Measurements from ENCODE around the gene ACE.

The ACE gene

GRCh38 chr17:63475491-63476412 lies 1.1 kb upstream of the ACE start:
- DNase-seq = no peak

DNA sequence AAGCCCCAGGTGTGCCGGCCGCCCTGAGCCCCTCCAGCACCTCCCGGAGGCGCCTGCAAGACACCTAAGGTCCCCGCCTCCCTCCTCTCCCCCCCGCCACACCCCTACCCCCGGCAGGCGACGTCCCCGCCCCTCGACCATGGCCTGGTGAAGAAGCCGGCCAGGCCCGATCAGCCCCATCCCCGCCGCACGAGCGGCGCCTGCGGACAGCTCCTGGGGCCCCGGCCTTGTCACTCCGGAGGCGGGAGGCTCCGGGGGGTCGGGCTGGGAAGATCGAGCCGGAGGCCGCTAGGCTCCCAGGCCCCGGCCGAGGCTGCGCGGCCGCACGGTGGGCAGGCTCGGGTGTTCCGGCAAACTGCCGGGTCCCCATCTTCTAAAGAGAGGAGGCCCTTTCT lies 405 bp upstream of the ACE start:
- peak; percentile 9 for DNase-seq

- DNase-seq = peak; percentile 5
Observed at GRCh38 chr17:63477480-63478440, 899 bp downstream of the ACE start.

DNA sequence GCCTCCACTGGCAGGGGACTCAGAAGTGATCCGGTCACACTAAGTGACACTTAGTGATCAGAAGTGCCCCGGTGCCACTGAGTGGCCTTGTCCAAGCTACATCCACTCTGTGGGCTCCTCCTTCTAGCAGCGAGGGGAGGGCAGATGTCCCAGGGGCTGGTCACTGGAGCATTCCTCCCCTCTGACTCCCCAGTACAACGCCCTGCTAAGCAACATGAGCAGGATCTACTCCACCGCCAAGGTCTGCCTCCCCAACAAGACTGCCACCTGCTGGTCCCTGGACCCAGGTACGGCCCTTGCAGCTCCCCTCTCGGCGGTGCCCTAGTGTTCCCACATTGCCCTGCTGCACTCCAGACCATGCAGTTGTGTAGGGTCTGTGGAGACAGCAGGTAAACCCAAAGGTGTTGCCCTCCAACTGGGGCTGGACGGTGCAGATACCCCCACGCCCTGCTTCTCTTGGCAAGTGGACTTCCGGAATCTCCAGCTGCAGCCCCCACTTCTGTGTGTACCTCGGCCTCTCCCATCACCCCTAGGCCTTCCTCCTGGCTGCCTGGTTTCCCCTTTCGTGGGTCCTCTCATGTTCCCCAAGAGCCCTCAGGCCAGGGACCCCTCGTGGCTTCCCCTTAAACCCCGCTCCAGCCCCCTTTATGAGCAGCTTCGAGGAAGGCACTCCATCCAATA lies 2.1 kb downstream of the ACE start:
- DNase-seq = peak; percentile 93

DNA sequence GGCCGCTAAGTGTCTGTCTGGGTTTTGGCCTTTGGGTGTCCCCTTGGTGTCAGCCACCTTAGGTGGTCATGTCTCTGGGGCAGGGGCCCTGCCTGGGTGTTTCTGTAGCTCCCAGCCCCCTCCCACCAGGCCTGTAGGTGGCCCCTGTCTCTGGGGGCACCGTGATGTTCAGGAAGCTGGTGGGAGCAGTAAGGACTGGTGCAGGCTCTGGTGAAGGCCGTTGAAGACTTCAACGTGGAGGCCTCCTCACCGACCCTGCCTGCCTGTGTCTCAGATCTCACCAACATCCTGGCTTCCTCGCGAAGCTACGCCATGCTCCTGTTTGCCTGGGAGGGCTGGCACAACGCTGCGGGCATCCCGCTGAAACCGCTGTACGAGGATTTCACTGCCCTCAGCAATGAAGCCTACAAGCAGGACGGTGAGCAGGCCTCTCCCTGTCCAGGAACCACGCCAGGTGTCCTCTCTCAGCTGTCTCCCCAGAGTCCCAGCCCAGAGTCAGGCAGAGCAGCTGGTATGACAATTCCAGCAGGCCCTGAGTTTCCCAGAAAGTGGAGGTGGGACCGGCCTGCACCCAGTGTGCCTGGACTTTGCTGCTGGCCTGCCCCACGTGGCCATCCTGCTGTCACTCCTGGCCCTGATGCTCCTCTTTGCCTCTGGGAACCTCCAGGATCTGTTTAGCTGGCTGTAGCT lies 2.8 kb downstream of the ACE start:
- no peak for DNase-seq

GRCh38 chr17:63480192-63480784 lies 3.4 kb downstream of the ACE start:
- DNase-seq = no peak

DNA sequence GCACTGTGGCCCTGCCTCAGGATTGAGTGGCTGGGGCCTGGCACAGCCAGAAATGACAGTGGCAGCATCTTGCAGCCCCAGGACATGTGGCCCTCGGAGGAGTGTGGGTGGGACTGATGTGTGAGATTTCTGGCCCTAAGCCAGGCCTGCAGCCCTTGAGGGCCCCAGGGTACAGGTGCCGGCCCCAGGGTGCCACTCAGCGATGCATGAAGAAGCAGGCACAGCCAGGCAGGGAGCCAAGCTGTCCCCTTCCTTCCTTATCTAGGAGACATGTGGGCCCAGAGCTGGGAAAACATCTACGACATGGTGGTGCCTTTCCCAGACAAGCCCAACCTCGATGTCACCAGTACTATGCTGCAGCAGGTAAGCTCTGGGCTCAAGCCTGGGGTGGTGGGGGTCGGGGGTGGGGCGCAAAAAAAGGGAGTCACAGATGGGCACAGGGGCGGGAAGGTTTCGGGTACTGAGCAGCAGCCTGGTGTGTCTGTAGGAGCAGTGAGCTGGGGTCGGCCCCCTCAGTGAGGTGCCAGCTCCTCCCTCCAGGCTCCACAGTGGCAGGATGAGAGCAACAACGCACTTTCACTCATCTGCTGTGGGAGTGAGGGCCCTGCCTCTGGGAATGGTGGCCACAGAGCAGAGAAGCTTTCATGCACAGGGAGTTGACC lies 4.1 kb downstream of the ACE start:
- DNase-seq = no peak

GRCh38 chr17:63481488-63481870 lies 4.6 kb downstream of the ACE start:
- no peak for DNase-seq

- no peak for DNase-seq
Observed at GRCh38 chr17:63482509-63482908, 5.6 kb downstream of the ACE start.

DNA sequence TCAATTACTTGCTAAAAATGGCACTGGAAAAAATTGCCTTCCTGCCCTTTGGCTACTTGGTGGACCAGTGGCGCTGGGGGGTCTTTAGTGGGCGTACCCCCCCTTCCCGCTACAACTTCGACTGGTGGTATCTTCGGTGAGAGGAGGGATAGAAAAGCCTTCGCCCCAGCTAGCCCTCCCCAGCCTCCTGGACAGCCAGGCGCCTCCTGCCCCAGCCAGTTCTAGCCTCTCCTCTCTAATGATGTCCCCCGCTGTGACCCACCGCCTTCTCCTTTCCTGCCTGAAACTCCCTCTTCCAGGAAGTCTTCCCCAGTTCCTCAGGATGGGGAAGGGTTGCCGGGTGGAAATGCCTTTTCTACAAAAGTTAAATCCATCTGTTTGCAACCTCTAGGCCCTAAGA lies 6.2 kb downstream of the ACE start:
- no peak for DNase-seq

DNA sequence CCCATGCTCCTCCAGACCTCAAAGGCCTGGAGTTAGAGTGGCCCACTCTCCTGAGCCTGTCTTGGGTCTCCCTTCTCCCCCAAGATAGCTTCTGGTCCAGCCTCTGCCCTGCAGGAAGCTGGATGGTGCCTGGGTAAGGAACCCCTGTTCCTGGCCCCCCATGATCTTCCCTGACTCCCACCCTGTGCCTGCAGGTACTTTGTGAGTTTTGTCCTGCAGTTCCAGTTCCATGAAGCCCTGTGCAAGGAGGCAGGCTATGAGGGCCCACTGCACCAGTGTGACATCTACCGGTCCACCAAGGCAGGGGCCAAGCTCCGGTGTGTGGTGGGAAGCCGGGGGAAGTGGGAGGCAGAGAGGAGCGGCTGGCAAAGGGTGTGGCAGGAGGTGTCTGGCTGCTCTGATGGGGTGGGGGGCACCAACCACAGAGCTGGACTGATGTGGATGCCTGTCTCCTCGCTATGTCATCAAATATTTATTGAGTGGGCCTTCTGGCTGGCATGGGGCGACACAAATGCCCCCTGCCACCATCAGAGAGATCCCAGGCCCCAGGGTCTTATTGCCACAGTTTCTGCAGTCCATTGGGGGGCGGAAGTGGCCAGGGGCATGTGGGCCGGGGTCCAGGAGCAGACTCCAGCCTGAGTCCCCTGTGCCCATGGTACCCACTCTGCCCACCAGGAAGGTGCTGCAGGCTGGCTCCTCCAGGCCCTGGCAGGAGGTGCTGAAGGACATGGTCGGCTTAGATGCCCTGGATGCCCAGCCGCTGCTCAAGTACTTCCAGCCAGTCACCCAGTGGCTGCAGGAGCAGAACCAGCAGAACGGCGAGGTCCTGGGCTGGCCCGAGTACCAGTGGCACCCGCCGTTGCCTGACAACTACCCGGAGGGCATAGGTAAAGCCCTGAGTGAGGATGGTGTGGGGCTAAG lies 7.1 kb downstream of the ACE start:
- DNase-seq = no peak

- no peak for DNase-seq
Observed at GRCh38 chr17:63486317-63487013, 9.6 kb downstream of the ACE start.

GRCh38 chr17:63487014-63487339 lies 10.1 kb downstream of the ACE start:
- DNase-seq = no peak

DNA sequence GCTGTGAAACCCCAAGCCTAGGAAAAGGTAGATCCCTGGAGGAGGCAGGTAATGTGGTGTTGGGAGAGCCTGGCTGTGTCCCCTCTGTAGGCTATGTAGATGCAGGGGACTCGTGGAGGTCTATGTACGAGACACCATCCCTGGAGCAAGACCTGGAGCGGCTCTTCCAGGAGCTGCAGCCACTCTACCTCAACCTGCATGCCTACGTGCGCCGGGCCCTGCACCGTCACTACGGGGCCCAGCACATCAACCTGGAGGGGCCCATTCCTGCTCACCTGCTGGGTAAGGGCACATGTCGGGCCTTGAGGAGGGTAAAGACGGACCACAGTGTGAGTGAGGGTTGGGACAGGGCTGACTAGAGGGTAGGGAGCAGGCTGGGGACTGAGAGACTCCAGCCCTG lies 12.0 kb downstream of the ACE start:
- DNase-seq = no peak

DNA sequence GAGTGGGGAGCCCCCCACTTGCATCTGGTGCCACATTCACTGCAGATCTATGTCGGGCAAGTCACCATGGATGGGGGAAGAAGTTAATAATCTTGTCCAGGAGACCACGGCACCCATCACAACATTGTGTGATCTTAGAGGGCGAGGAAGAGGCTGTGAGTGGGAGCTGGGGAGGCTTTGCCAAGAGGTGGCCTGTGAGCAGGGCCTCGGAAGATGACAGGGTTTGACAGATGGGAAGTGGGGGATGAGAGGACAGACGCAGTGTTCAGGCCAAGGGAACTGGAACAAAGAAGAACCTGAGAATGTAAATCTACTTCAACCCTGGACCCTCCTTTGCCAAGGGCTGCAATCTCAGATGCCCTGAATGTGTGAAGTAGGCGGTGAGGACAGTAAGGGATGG lies 12.4 kb downstream of the ACE start:
- no peak for DNase-seq

GRCh38 chr17:63490329-63490728 lies 13.5 kb downstream of the ACE start:
- no peak for DNase-seq

- DNase-seq = no peak
Observed at GRCh38 chr17:63490858-63491400, 14.1 kb downstream of the ACE start.

- DNase-seq = no peak
Observed at GRCh38 chr17:63491413-63491812, 14.6 kb downstream of the ACE start.

GRCh38 chr17:63491977-63492618 lies 15.2 kb downstream of the ACE start:
- DNase-seq = no peak
